HuH-7.5 (cell line): Measurements from ENCODE around the gene SMIM1.

Experiments used
- DNase-seq: peaks from one replicate; pipeline ENCODE4 v3.0.0; 2011; ENCODE audit warnings: low spot score

Gene SMIM1, protein sequence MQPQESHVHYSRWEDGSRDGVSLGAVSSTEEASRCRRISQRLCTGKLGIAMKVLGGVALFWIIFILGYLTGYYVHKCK

DNA sequence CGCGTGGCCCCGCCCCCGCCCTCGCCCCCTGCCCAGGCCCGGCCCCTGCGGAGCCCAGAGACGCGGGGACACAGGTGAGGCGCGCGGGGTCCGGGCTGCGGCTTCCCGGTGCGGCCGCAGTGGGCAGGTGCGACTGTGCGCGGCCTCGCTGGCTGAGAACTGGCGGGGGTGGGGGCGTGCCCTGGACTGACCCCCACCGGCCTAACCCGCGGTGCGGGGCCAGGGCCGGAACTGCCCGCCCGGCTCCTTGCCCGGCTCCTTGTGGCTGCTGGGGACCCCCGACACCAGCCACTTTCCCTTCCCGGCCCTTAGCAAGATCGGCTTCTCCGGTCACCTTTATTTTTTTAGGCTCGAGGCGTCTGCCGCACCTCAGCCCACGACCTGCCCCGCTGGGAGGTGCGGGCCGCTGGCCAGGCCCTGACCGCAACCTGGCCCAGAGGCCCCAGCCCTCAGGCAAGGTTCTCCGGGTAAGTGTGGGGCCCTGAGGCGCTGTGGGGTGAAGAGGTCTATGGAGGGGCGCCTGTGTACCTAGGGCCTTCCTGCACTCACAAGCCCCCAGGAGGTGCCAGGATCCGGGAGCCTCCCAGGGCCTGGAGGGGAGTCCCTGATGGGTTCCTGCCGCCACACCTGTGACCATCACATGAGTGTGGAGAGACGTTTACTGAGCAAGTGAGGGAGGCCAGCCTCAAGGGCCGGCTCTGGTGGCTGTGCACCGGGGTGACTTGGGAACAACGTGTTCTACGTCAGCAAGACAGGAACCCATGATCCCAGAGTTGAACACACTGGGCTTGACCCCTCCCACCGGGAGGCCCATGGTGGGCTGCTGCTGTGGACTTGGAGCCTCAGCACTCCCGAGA, at the start of gene SMIM1:
SMIM1 (plus strand) TSS at position 35 of the 857 bp plus-strand sequence. CDS start 2,625 bp downstream, outside the sequence.
- DNase-seq, result no peak

DNA sequence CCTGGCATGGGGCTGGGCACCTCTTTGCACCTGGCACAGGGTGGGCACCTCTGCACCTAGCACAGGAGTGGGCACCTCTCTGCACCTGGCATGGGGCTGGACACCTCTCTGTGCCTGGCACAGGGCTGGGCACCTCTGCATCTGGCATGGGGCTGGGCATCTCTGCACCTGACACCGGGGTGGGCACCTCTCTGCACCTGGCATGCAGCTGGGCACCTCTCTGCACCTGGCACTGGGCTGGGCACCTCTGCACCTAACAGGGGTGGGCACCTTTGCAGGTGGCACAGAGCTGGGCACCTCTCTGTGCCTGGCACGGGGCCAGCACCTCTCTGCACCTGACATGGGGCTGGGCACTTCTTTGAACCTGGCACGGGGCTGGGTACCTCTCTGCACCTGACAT, 49.7 kb upstream of the SMIM1 start:
- DNase-seq, result no peak

GRCh38 chr1:3724416-3725030, 48.0 kb upstream of the SMIM1 start:
- peak; percentile 87 for DNase-seq

DNA sequence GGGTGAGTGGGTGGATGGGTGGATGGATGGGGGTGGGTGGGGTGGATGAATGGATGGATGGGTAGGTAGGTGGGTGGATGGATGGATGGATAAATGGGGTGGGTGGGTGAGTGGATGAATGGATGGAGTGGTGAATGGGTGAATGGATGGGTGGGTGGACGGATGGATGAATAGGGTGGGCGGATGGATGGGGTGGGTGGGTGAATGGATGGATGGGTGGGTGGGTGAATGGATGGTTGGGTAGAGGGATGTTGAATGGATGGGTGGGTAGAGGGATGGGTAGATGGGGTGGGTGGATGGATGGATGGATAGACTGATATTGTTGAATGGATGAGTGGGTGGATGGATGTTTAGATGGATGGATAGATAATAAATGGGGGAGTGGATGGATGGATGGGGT, 47.2 kb upstream of the SMIM1 start:
- no peak for DNase-seq

DNA sequence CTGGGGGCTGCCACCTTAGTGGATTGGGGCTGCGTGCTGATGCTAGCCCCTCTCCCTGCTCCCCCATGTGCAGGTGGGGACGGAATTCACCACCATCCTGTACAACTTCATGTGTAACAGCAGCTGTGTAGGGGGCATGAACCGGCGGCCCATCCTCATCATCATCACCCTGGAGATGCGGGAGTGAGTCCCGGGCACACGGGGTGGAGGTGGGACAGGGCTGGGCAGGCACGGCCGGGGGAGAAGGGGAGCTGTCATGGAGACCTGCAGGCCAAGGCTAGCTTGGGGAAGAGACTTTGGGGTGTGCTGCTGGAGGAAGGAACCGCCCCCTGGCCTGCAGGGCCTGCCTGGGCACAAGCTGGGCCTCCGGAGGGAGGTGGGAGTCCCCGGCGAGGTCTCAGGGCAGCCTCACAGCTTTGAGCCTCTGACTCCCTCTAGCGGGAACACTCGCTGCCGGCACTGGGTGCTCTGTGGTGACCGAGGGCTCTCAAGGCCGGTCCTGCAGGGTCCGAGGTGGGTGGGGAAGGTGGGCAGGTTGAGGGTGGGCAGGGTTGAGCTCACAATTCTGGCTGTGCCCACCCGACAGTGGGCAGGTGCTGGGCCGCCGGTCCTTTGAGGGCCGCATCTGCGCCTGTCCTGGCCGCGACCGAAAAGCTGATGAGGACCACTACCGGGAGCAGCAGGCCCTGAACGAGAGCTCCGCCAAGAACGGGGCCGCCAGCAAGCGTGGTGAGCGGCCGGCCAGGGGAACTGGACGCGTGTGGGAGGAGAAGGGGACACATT, 45.3 kb upstream of the SMIM1 start:
- peak; percentile 91 for DNase-seq

- no peak for DNase-seq
These were observed 44.4 kb upstream of the SMIM1 start for GRCh38 chr1:3727825-3728776.

DNA sequence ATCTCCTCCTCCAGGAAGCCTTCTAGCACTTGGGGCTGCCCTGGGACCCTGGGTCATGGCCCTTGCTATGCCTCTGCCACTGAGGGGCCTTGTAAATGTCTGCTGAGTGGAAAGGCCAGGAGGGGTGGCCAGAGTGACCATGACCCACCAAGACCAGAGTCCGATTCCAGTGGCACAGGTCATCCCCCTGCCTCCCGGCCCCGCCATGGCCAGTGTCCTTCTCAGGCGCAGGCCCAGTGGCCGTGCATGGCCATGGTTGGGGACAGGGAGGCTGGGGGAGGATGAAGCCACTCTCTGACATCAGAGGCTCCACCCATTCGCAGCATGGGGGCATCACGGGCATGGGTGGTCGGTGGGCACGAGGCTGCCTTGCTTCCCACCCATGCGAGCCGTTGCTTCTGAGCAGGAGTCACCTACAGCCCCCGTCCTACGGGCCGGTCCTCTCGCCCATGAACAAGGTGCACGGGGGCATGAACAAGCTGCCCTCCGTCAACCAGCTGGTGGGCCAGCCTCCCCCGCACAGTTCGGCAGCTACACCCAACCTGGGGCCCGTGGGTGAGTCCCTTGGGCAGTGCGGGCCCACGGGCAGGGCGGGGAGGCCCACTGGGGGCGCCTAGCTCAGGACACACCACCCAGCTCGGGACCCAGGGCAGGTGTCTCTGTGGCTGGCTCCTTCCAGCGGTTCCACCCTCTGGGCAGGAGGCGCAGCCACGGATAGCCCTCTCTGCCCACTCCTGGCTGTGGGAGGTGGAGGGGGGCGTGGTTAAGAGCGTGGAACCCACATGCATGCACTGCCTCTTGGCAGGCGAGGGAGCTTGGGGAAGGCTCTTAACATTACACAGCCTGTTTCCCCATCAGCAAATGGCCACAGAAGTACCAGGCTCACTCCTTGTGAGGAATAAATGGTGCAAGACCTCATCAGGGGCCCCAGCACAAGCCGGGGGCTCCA, 42.7 kb upstream of the SMIM1 start:
- no peak for DNase-seq

DNA sequence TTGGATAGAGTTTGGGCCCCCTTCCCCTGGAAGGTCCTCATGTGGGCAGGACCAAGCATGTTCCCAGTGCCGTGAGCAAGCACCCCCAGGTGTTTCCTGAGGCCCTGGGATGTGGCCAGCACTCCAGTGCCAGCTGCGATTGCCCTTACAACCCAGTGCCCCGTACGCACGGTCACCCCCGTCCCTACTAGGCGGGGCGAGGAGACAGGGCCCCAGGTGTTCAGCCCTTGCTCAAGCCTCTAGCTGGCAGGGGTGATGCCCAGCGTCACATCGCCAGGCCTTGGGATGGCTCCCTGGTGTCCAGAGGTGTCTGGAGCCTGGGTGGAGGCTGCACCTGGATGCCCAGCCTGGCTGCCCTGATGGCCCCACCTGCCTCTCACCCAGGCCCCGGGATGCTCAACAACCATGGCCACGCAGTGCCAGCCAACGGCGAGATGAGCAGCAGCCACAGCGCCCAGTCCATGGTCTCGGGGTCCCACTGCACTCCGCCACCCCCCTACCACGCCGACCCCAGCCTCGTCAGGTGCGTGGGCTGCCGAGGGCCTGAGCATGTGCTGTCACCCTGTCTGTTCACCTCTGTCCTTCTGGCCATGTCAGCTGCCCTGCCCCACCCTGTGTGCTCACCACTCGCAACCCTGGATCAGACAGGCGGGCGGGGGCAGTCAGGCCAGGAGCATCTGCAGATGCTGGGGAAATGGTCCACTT, 41.9 kb upstream of the SMIM1 start:
- DNase-seq, result no peak

- no peak for DNase-seq
These were observed 40.7 kb upstream of the SMIM1 start for GRCh38 chr1:3731583-3732433.

- DNase-seq, result no peak
These were observed 40.0 kb upstream of the SMIM1 start for GRCh38 chr1:3732434-3733093.

DNA sequence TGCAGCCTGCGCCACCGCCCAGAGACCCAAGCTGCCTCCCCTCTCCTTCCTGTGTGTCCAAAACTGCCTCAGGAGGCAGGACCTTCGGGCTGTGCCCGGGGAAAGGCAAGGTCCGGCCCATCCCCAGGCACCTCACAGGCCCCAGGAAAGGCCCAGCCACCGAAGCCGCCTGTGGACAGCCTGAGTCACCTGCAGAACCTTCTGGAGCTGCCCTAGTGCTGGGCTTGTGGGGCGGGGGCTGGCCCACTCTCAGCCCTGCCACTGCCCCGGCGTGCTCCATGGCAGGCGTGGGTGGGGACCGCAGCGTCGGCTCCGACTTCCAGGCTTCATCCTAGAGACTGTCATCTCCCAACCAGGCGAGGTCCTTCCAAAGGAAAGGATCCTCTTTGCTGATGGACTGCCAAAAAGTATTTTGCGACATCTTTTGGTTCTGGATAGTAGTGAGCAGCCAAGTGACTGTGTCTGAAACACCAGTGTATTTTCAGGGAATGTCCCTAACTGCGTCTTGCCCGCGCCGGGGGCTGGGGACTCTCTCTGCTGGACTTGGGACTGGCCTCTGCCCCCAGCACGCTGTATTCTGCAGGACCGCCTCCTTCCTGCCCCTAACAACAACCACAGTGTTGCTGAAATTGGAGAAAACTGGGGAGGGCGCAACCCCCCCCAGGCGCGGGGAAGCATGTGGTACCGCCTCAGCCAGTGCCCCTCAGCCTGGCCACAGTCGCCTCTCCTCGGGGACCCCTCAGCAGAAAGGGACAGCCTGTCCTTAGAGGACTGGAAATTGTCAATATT, 39.3 kb upstream of the SMIM1 start:
- DNase-seq, result no peak

DNA sequence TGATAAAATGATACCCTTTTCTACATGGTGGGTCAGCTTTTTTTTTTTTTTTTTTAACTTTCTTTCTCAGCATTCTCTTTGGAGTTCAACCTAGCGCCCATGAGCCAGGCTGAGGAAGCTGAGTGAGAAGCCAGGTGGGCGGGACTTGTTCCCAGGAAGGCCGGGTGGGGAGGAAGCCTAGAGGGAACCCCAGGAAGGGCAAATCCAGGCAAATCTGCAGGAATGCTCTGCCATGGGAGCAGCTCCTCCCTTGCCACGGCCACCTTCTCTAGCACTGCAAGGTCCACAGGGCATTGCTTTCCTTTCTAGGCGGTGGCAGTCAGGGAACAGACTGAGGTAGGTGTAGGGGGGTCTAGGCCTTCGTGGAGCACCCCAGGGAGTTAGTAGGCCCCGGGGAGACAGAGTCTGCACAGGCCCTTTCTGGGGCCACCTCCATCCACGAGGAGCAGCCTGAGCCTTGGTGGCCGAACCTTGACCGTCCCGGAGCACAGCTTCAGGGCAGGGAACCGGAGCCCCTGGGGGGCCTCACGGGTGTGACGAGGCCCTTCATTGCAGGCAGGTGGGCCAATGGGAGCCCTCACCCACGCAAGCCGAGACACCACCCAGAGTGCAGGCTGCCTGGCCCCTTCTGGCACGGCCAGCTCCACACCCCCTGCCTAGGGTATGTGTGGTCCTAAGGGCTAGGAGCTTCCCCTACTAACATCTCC, 38.5 kb upstream of the SMIM1 start:
- no peak for DNase-seq

DNA sequence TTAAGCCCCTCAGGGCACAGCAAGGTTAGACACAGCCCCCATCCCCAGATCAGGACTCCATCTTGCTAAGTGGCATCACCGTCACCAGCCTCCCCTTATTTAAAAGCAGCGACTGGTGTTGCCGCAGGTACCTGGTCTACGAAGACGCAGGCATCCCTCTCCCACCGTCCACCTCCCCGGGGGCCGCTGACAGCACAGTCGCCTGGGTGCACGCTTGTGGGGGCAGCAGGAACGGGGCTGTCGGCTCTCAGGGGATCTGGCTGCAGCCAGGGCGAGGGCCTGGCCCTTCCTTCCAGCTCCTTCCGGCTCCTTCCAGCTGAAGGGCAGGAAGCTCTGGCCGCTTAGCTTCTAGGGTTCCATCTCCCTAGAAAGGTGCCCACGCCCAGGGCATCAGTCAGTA, 37.9 kb upstream of the SMIM1 start:
- DNase-seq, result no peak

GRCh38 chr1:3735027-3735681, 37.4 kb upstream of the SMIM1 start:
- no peak for DNase-seq

- no peak for DNase-seq
These were observed 36.9 kb upstream of the SMIM1 start for GRCh38 chr1:3735688-3736087.

- no peak for DNase-seq
These were observed 36.4 kb upstream of the SMIM1 start for GRCh38 chr1:3736131-3736561.
